NCI-H1417 (cell line): ENCODE results near the gene HS6ST3.
A peak's percentile ranks its signal among the peaks of the same experiment; 100 is the strongest.
"Not testable (repeated sequence)": the region's sequence is repeated elsewhere in the genome, so short reads cannot be mapped to it uniquely, and the experiment has no call there.

ENCODE experiments used
- DNase-seq, 3 experiments: peaks; one replicate each; lab custom pipeline; 2025; lab: John Stamatoyannopoulos, UW

The HS6ST3 gene

GRCh38 chr13:96089749-96090239 is at the start of gene HS6ST3:
Gene HS6ST3, plus strand, starts transcription at chr13:96090107.
- DNase-seq: peak; percentile 47 to 83 (median 78)

- DNase-seq: no peak
Measured at GRCh38 chr13:96041326-96042110, 48.4 kb upstream of the HS6ST3 start.

GRCh38 chr13:96044238-96044637 is 45.7 kb upstream of the HS6ST3 start:
- DNase-seq: no peak

GRCh38 chr13:96046449-96047126 is 43.3 kb upstream of the HS6ST3 start:
- not testable (repeated sequence) for DNase-seq

- not testable (repeated sequence) for DNase-seq
Measured at GRCh38 chr13:96050955-96051354, 39.0 kb upstream of the HS6ST3 start.

GRCh38 chr13:96051491-96051890 is 38.4 kb upstream of the HS6ST3 start:
- not testable (repeated sequence) for DNase-seq

- DNase-seq: not testable (repeated sequence)
Measured at GRCh38 chr13:96051946-96052345, 38.0 kb upstream of the HS6ST3 start.

GRCh38 chr13:96052656-96053002 is 37.3 kb upstream of the HS6ST3 start:
- peak in 2 of 3 experiments; percentile 44 to 86 for DNase-seq

- peak; percentile 95 to 98 (median 96) for DNase-seq
Measured at GRCh38 chr13:96053003-96053703, 36.8 kb upstream of the HS6ST3 start, which contains the start of gene UGGT2. Gene UGGT2, minus strand, starts transcription at chr13:96053401. Its CDS starts 89 bp downstream, at chr13:96053312.

GRCh38 chr13:96065849-96066248 is 24.1 kb upstream of the HS6ST3 start:
- DNase-seq: peak in 1 of 3 experiments; percentile 24

- DNase-seq: no peak
Measured at GRCh38 chr13:96068729-96069128, 21.2 kb upstream of the HS6ST3 start.

- DNase-seq: peak in 1 of 3 experiments; percentile 49
Measured at GRCh38 chr13:96071504-96071903, 18.4 kb upstream of the HS6ST3 start.

- no peak for DNase-seq
Measured at GRCh38 chr13:96072392-96072791, 17.5 kb upstream of the HS6ST3 start.

- DNase-seq: peak in 1 of 3 experiments; percentile 19
Measured at GRCh38 chr13:96075953-96076543, 13.9 kb upstream of the HS6ST3 start.

- no peak for DNase-seq
Measured at GRCh38 chr13:96080676-96081075, 9.2 kb upstream of the HS6ST3 start.

GRCh38 chr13:96081888-96082287 is 8.0 kb upstream of the HS6ST3 start:
- DNase-seq: no peak

GRCh38 chr13:96082640-96083039 is 7.3 kb upstream of the HS6ST3 start:
- no peak for DNase-seq

- DNase-seq: no peak
Measured at GRCh38 chr13:96086736-96087135, 3.2 kb upstream of the HS6ST3 start.

- no peak for DNase-seq
Measured at GRCh38 chr13:96089139-96089538, 768 bp upstream of the HS6ST3 start.

- DNase-seq: peak; percentile 46 to 71 (median 71)
Measured at GRCh38 chr13:96090240-96091101, 564 bp downstream of the HS6ST3 start.
